Body of pancreas (tissue), 4 donors: Measurements from ENCODE around the gene ANKRD33B. TPM values are rescaled to one million over a fixed set of nuclear protein-coding genes. Genes with fewer than 3 reads are reported as not detected.
"Not testable (repeated sequence)": the region's sequence is repeated elsewhere in the genome, so short reads cannot be mapped to it uniquely, and the experiment has no call there.

Experiments used
- ATAC-seq: fragments of 150-250 bp; one replicate; pipeline ENCODE4 v1.9.1; 2016
- DNase-seq, 4 donors: peaks; one replicate each; pipeline ENCODE4 v3.0.0-alpha.2; 2019
- H3K27ac ChIP-seq, 4 donors: fragments of 200-600 bp; sonication (generic); 1 replicate in 3 of 4; 2 replicates in 1 of 4; pipeline versions ENCODE4 v1.5.1 to v1.6.1; 2016 to 2019; ENCODE audit warnings: mild to moderate bottlenecking in 1 of 4, mixed read lengths in 1 of 4, moderate library complexity in 1 of 4
- H3K27me3 ChIP-seq, 2 donors: fragments of 200-600 bp; sonication (generic); one replicate each; pipeline ENCODE4 v1.6.0; 2016; ENCODE audit warnings: mild to moderate bottlenecking in 1 of 2
- H3K36me3 ChIP-seq, 2 donors: fragments of 200-600 bp; sonication (generic); replicated peaks in 1 of 2; 2 replicates each; pipeline ENCODE4 v1.5.1; 2016; ENCODE audit warnings: low read depth in 2 of 2; ENCODE audit not compliant: insufficient read depth in 1 of 2
- H3K4me1 ChIP-seq: fragments of 200-600 bp; sonication (generic); one replicate; pipeline ENCODE4 v1.6.0; 2016
- H3K4me3 ChIP-seq, 2 donors: fragments of 200-600 bp; sonication (generic); 1 replicate in 1 of 2; 2 replicates in 1 of 2; pipeline ENCODE4 v1.5.1; 2016 to 2019
- H3K9me3 ChIP-seq, 3 donors: fragments of 200-600 bp; sonication (generic); 1 replicate in 2 of 3; 2 replicates in 1 of 3; pipeline ENCODE4 v1.5.1; 2016
- CTCF ChIP-seq, 7 experiments: fragments of 450-650 bp in 4 of 7; fragments of 200-600 bp in 3 of 7; sonication (generic) in 3 of 7; IDR thresholded peaks; one replicate each; pipeline ENCODE4 v1.5.1; 2016 to 2019; ENCODE audit warnings: antibody characterized with exemption in 7 of 7
- POLR2A ChIP-seq, 3 donors: fragments of 450-650 bp; IDR thresholded peaks; one replicate each; pipeline ENCODE4 v1.6.1; 2016; ENCODE audit warnings: antibody characterized with exemption in 3 of 3, mild to moderate bottlenecking in 2 of 3
- WGBS, 2 donors: methylation state at CpG; one replicate each; pipeline ENCODE4 v1.1.5; 2017; 5-methylcytosine and 5-hydroxymethylcytosine counted together
- intact Hi-C: fragments of 100-400 bp; cut with DNase I; formaldehyde crosslinking; loops from one replicate; pipeline ENCODE4 v1.15.1; 2023
- total RNA-seq, 2 donors: library from RNA; depleted of rRNA; stranded (reverse); fragments of >200 nt; gene quantifications; one replicate each; pipeline ENCODE4 v1.1.0, GENCODE V29; 2016

Gene ANKRD33B
- total RNA-seq, 2 donors from 2014 or later = 2.3 to 3.9 TPM

GRCh38 chr5:10566543-10567068 is 2.7 kb downstream of the ANKRD33B start:
- Histone ChIP-seq H3K36me3 (no peaks in the 10 kb centered on the region), H3K4me1 (peaks cover 29% of the 10 kb centered on the region), H3K9me3 (no peaks in the 10 kb centered on the region), H3K27ac (no peak overlapping the region), H3K27me3 (peaks cover 0 to 5% of the 10 kb centered on the region in 2 donors), H3K4me3 (no peak overlapping the region)
- WGBS, 2 donors = 49 to 58% methylated on average over 4 to 8 of the region's 8 CpGs
- intact Hi-C loops = no loop called here
- DNase-seq (no peak), ATAC-seq (no peak)
- TF ChIP-seq POLR2A (IDR thresholded peaks at IDR 0.05) (no peak), CTCF (IDR thresholded peaks at IDR 0.05) (no peak)

- no peak overlapping the region for H3K27ac ChIP-seq
- no peaks in the 10 kb centered on the region for H3K36me3 ChIP-seq
- no peak overlapping the region for H3K4me3 ChIP-seq
- intact Hi-C loops = no loop called here
- H3K4me1 ChIP-seq = peaks cover 29% of the 10 kb centered on the region
- H3K9me3 ChIP-seq = no peaks in the 10 kb centered on the region
- H3K27me3 ChIP-seq = peaks cover 0 to 5% of the 10 kb centered on the region in 2 donors
- TF ChIP-seq POLR2A (IDR thresholded peaks at IDR 0.05) = no peak
- no peak for TF ChIP-seq CTCF (IDR thresholded peaks at IDR 0.05)
- DNase-seq (no peak), ATAC-seq (no peak)
- 70 to 81% methylated on average over 10 of the region's 10 CpGs for WGBS, 2 donors
These were observed 3.3 kb downstream of the ANKRD33B start for GRCh38 chr5:10567121-10567591.

- Histone ChIP-seq H3K27me3 (peaks cover 0 to 5% of the 10 kb centered on the region in 2 donors), H3K9me3 (no peaks in the 10 kb centered on the region), H3K36me3 (no peaks in the 10 kb centered on the region), H3K4me1 (peaks cover 26% of the 10 kb centered on the region), H3K4me3 (no peak overlapping the region), H3K27ac (no peak overlapping the region)
- no peak for DNase-seq
- intact Hi-C loops = no loop called here
- 58 to 66% methylated on average over 4 of the region's 4 CpGs for WGBS, 2 donors
- ATAC-seq = no peak
- no peak for TF ChIP-seq POLR2A (IDR thresholded peaks at IDR 0.05)
- no peak for TF ChIP-seq CTCF (IDR thresholded peaks at IDR 0.05)
These were observed 4.0 kb downstream of the ANKRD33B start for GRCh38 chr5:10567781-10568321.

GRCh38 chr5:10570540-10570939 is 6.7 kb downstream of the ANKRD33B start:
- DNase-seq, H3K4me1 ChIP-seq, H3K4me3 ChIP-seq, ATAC-seq, H3K27ac ChIP-seq, H3K9me3 ChIP-seq, H3K27me3 ChIP-seq, H3K36me3 ChIP-seq, intact Hi-C loops: not testable (repeated sequence)
- 72 to 86% methylated on average over 2 of the region's 2 CpGs for WGBS, 2 donors

- no peaks in the 10 kb centered on the region for H3K27me3 ChIP-seq
- no peaks in the 10 kb centered on the region for H3K36me3 ChIP-seq
- H3K4me3 ChIP-seq = no peak overlapping the region
- ATAC-seq (no peak), DNase-seq (no peak)
- no peaks in the 10 kb centered on the region for H3K9me3 ChIP-seq
- WGBS, 2 donors = 85 to 89% methylated on average over 6 to 7 of the region's 7 CpGs
- no peaks in the 10 kb centered on the region for H3K4me1 ChIP-seq
- no peak overlapping the region for H3K27ac ChIP-seq
- TF ChIP-seq CTCF (IDR thresholded peaks at IDR 0.05) (no peak), POLR2A (IDR thresholded peaks at IDR 0.05) (no peak)
- intact Hi-C loops = no loop called here
These were observed 8.6 kb downstream of the ANKRD33B start for GRCh38 chr5:10572451-10572850.
